ENCODE results near the gene TSHZ2. TPM values are rescaled to one million over a fixed set of nuclear protein-coding genes. Genes with fewer than 3 reads are reported as not detected.
A peak's percentile ranks its signal among the peaks of the same experiment; 100 is the strongest.

Gene TSHZ2
- total and polyA plus RNA-seq, 9 of the 15 experiments (the other 6 are each of a cell fraction or from before 2014, with no cell fraction given), result 0.03 to 0.20 (median 0.05) TPM; not detected in 4

DNA sequence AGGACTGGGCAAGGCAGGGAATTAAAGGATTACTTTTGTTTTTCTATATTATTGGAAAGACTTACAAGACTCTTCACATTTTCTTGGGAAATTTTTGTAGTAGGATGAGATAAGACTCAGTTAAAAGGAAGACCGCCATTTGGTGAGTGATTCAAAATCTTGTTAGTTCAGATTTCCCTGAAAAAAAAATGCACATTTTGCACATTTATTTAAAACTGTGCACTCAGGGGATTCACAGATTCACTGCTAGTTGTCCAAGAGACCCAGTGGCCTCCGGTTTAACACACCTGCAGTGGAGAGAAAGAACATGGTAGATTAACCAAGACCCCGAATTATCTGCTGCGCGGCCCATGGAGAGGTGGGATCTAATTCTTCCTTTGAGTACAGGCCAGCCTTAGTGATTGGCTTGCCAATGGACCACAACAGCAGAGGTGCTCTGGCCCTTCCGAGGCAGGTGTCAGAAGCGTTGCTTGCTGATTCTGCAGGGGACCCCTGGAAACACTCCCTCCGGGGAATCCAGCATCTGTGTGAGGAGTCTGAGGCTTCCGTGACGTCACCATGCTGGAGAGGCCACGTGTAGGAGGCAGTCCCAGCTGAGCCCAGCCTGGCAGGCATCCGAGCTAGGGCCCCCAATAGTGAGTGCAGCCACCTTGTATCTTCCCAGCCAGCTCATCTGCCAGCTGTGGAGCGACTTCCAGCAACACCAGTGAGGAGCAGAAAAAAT lies 552.6 kb downstream of the TSHZ2 start:
- Histone ChIP-seq H3K4me1 (replicated peaks in 1 of 2; ENCODE audit: control insufficient read depth in 2 of 2, insufficient read depth in 2 of 2, low read length in 2 of 2) (no peaks in the 10 kb centered on the region), H3K9me3 (replicated peaks; ENCODE audit: control insufficient read depth, insufficient read depth, low read depth, low read length) (no peaks in the 10 kb centered on the region), H3K79me2 (ENCODE audit: control insufficient read depth, insufficient read depth, low read length) (no peaks in the 10 kb centered on the region), H3K27ac (ENCODE audit: extremely low read depth, low read depth, low read length) (no peak overlapping the region), H4K20me1 (replicated peaks; ENCODE audit: control insufficient read depth, insufficient read depth, low read length) (no peaks in the 10 kb centered on the region), H2AFZ (ENCODE audit: low read depth, low read length) (no peak overlapping the region), H3K27me3 (ENCODE audit: control insufficient read depth in 2 of 2, insufficient read depth in 2 of 2, low read length in 2 of 2) (peaks cover 7 to 30% of the 10 kb centered on the region in 2 experiments; a peak in 4 of 5 replicates), H3K9me1 (ENCODE audit: control insufficient read depth, insufficient read depth, low read length) (no peaks in the 10 kb centered on the region), H3K36me3 (ENCODE audit: control insufficient read depth, insufficient read depth, low read length) (no peaks in the 10 kb centered on the region), H3K9ac (ENCODE audit: insufficient read depth in 1 of 2, low read depth in 2 of 2, low read length in 2 of 2) (no peak overlapping the region), H3K4me2 (ENCODE audit: insufficient read depth, low read length) (no peak overlapping the region), H3K4me3 (no peak overlapping the region)
- in situ Hi-C loops (cut with MboI), result no loop called here
- peak in 1 of 4 experiments; percentile 21 for DNase-seq (ENCODE audit: extremely low read depth in 1 of 4, low spot score in 3 of 4)
- peak; percentile 71 for ATAC-seq
- intact Hi-C loops (cut with micrococcal nuclease), result no loop called here
- BruUV-seq (replicated peaks), result no TSS peak
- FAIRE-seq, result no peak
- ChIA-PET POLR2A (no interaction called here), CTCF (ENCODE audit: low intra/inter-chr PET ratio) (no interaction called here)
- WGBS (ENCODE audit: insufficient coverage, low coverage, missing lambda C conversion rate), result 19% methylated on average over 13 of the region's 13 CpGs
- TF ChIP-seq ATF7 (IDR thresholded peaks at IDR 0.05) (peak; percentile 24; the same call in 1 of the 2 replicates), SMARCE1 (IDR thresholded peaks at IDR 0.05) (no peak), NELFE (IDR thresholded peaks at IDR 0.05; ENCODE audit: insufficient read depth, insufficient read length) (no peak), SPI1 (IDR thresholded peaks at IDR 0.05; ENCODE audit: borderline replicate concordance, low read depth, low read length) (no peak), NCOA2 (IDR thresholded peaks at IDR 0.05; ENCODE audit: partially characterized antibody in 2 of 2) (no peak), POLR2G (IDR thresholded peaks at IDR 0.05; ENCODE audit: low read depth, low read length) (no peak)
- TF ChIP-seq, protein P1, sequence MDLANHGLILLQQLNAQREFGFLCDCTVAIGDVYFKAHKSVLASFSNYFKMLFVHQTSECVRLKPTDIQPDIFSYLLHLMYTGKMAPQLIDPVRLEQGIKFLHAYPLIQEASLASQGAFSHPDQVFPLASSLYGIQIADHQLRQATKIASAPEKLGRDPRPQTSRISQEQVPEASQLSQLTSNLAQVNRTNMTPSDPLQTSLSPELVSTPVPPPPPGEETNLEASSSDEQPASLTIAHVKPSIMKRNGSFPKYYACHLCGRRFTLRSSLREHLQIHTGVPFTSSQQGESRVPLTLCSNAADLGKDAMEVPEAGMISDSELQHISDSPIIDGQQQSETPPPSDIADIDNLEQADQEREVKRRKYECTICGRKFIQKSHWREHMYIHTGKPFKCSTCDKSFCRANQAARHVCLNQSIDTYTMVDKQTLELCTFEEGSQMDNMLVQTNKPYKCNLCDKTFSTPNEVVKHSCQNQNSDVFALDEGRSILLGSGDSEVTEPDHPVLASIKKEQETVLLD (IDR thresholded peaks at IDR 0.05), result no peak
- TF ChIP-seq, protein P2, sequence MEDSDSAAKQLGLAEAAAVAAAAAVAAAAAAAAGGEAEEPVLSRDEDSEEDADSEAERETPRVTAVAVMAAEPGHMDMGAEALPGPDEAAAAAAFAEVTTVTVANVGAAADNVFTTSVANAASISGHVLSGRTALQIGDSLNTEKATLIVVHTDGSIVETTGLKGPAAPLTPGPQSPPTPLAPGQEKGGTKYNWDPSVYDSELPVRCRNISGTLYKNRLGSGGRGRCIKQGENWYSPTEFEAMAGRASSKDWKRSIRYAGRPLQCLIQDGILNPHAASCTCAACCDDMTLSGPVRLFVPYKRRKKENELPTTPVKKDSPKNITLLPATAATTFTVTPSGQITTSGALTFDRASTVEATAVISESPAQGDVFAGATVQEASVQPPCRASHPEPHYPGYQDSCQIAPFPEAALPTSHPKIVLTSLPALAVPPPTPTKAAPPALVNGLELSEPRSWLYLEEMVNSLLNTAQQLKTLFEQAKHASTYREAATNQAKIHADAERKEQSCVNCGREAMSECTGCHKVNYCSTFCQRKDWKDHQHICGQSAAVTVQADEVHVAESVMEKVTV (CRISPR knock-in tag; IDR thresholded peaks at IDR 0.05), result no peak
- TF ChIP-seq, protein P3, sequence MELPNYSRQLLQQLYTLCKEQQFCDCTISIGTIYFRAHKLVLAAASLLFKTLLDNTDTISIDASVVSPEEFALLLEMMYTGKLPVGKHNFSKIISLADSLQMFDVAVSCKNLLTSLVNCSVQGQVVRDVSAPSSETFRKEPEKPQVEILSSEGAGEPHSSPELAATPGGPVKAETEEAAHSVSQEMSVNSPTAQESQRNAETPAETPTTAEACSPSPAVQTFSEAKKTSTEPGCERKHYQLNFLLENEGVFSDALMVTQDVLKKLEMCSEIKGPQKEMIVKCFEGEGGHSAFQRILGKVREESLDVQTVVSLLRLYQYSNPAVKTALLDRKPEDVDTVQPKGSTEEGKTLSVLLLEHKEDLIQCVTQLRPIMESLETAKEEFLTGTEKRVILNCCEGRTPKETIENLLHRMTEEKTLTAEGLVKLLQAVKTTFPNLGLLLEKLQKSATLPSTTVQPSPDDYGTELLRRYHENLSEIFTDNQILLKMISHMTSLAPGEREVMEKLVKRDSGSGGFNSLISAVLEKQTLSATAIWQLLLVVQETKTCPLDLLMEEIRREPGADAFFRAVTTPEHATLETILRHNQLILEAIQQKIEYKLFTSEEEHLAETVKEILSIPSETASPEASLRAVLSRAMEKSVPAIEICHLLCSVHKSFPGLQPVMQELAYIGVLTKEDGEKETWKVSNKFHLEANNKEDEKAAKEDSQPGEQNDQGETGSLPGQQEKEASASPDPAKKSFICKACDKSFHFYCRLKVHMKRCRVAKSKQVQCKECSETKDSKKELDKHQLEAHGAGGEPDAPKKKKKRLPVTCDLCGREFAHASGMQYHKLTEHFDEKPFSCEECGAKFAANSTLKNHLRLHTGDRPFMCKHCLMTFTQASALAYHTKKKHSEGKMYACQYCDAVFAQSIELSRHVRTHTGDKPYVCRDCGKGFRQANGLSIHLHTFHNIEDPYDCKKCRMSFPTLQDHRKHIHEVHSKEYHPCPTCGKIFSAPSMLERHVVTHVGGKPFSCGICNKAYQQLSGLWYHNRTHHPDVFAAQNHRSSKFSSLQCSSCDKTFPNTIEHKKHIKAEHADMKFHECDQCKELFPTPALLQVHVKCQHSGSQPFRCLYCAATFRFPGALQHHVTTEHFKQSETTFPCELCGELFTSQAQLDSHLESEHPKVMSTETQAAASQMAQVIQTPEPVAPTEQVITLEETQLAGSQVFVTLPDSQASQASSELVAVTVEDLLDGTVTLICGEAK (IDR thresholded peaks at IDR 0.05), result no peak
- TF ChIP-seq, protein P3 (CRISPR knock-in tag; IDR thresholded peaks at IDR 0.05), result no peak
